ENCODE data around the gene EPB42. TPM values are rescaled to one million over a fixed set of nuclear protein-coding genes. Genes with fewer than 3 reads are reported as not detected.

EPB42 gene
- total RNA-seq, 2 donors from 2014 or later, result 1.1 TPM

- Histone ChIP-seq H3K4me3 (no peak overlapping the region), H3K9me3 (no peaks in the 10 kb centered on the region), H3K27me3 (no peaks in the 10 kb centered on the region), H3K36me3 (no peaks in the 10 kb centered on the region), H3K27ac (no peak overlapping the region), H3K4me1 (peaks cover 0 to under 1% of the 10 kb centered on the region in 2 donors)
- no peak for TF ChIP-seq CTCF (IDR thresholded peaks at IDR 0.05)
- DNase-seq (ENCODE audit: low spot score), result no peak
Measured at GRCh38 chr15:43209059-43209824, 11.6 kb downstream of the EPB42 start.

- DNase-seq (ENCODE audit: low spot score), result no peak
- no peak for TF ChIP-seq CTCF (IDR thresholded peaks at IDR 0.05)
- H3K4me3 ChIP-seq, result no peak overlapping the region
Measured at GRCh38 chr15:43208052-43209002, 12.5 kb downstream of the EPB42 start.

GRCh38 chr15:43207024-43207423, 13.8 kb downstream of the EPB42 start:
- H3K36me3 ChIP-seq, result no peaks in the 10 kb centered on the region
- H3K27me3 ChIP-seq, result no peaks in the 10 kb centered on the region
- no peaks in the 10 kb centered on the region for H3K9me3 ChIP-seq
- H3K27ac ChIP-seq, result no peak overlapping the region
- peaks cover 0 to 6% of the 10 kb centered on the region in 2 donors for H3K4me1 ChIP-seq
- TF ChIP-seq CTCF (IDR thresholded peaks at IDR 0.05), result no peak
- DNase-seq (ENCODE audit: low spot score), result no peak
- no peak overlapping the region for H3K4me3 ChIP-seq

More at GRCh38 chr15:43208052-43209002, 12.5 kb downstream of the EPB42 start:
- peaks cover 0 to 6% of the 10 kb centered on the region in 2 donors for H3K4me1 ChIP-seq
- no peaks in the 10 kb centered on the region for H3K36me3 ChIP-seq
- no peaks in the 10 kb centered on the region for H3K27me3 ChIP-seq
- no peak overlapping the region for H3K27ac ChIP-seq
- no peaks in the 10 kb centered on the region for H3K9me3 ChIP-seq

GRCh38 chr15:43206054-43206453, 14.8 kb downstream of the EPB42 start:
- H3K9me3 ChIP-seq, result no peaks in the 10 kb centered on the region
- H3K27me3 ChIP-seq, result no peaks in the 10 kb centered on the region
- H3K27ac ChIP-seq, result no peak overlapping the region
- TF ChIP-seq CTCF (IDR thresholded peaks at IDR 0.05), result no peak
- DNase-seq (ENCODE audit: low spot score), result no peak
- H3K4me1 ChIP-seq, result peaks cover 0 to 6% of the 10 kb centered on the region in 2 donors
- H3K4me3 ChIP-seq, result no peak overlapping the region
- no peaks in the 10 kb centered on the region for H3K36me3 ChIP-seq

- H3K36me3 ChIP-seq, result no peaks in the 10 kb centered on the region
- H3K27ac ChIP-seq, result no peak overlapping the region
- peaks cover 0 to 6% of the 10 kb centered on the region in 2 donors for H3K4me1 ChIP-seq
- H3K4me3 ChIP-seq, result no peak overlapping the region
- no peaks in the 10 kb centered on the region for H3K9me3 ChIP-seq
- no peaks in the 10 kb centered on the region for H3K27me3 ChIP-seq
- no peak for DNase-seq (ENCODE audit: low spot score)
- peak; percentile 32 to 69 for TF ChIP-seq CTCF (IDR thresholded peaks at IDR 0.05)
Measured at GRCh38 chr15:43204016-43204901, 16.6 kb downstream of the EPB42 start.

All from right atrium auricular region (tissue), 2 donors.